GM23338 (cell line): ENCODE results near the gene TLX3. TPM values are rescaled to one million over a fixed set of nuclear protein-coding genes. Genes with fewer than 3 reads are reported as not detected.

Experiments
- ATAC-seq: fragments of 200-7000 bp; cut with Tn5 transposase; 3 replicates; pipeline ENCODE4 v1.9.1; 2020
- DNase-seq: peaks from one replicate; pipeline ENCODE4 v3.0.0-alpha.2; 2015; ENCODE audit warnings: low spot score
- H2AFZ ChIP-seq: fragments of 200-600 bp; sonication (generic); 2 replicates; pipeline ENCODE4 v1.8.0; 2016; ENCODE audit warnings: antibody characterized with exemption, mild to moderate bottlenecking, moderate library complexity
- H3F3A ChIP-seq: fragments of 200-600 bp; sonication (generic); replicated peaks from 2 replicates; pipeline ENCODE4 v1.8.0; 2017; ENCODE audit warnings: antibody characterized with exemption, mixed run types, low read depth
- H3K27ac ChIP-seq: fragments of 200-600 bp; sonication (generic); 2 replicates; pipeline ENCODE4 v1.6.1; 2016; ENCODE audit warnings: low read depth
- H3K27me3 ChIP-seq: fragments of 200-600 bp; sonication (generic); 2 replicates; pipeline ENCODE4 v1.8.0; 2016; ENCODE audit warnings: mild to moderate bottlenecking, mixed run types, moderate library complexity; ENCODE audit not compliant: insufficient read depth
- H3K36me3 ChIP-seq: fragments of 200-600 bp; sonication (generic); 2 replicates; pipeline ENCODE4 v1.8.0; 2016; ENCODE audit warnings: mild to moderate bottlenecking; ENCODE audit not compliant: insufficient read depth
- H3K4me1 ChIP-seq: fragments of 200-600 bp; sonication (generic); 2 replicates; pipeline ENCODE4 v1.8.0; 2016; ENCODE audit warnings: mild to moderate bottlenecking, moderate library complexity; ENCODE audit not compliant: insufficient read depth
- H3K4me2 ChIP-seq: fragments of 200-600 bp; sonication (generic); 2 replicates; pipeline ENCODE4 v1.7.1; 2017; ENCODE audit warnings: mixed run types
- H3K4me3 ChIP-seq: fragments of 200-600 bp; sonication (generic); 2 replicates; pipeline ENCODE4 v1.6.1; 2016; ENCODE audit warnings: mixed run types
- H3K79me2 ChIP-seq: fragments of 200-600 bp; sonication (generic); replicated peaks from 2 replicates; pipeline ENCODE4 v1.8.0; 2017; ENCODE audit warnings: mild to moderate bottlenecking; ENCODE audit not compliant: insufficient read depth
- H3K9me2 ChIP-seq: fragments of 200-600 bp; sonication (generic); 2 replicates; pipeline ENCODE4 v1.8.0; 2017; ENCODE audit not compliant: insufficient read depth
- H4K20me1 ChIP-seq: fragments of 200-600 bp; sonication (generic); replicated peaks from 2 replicates; pipeline ENCODE4 v1.8.0; 2017; ENCODE audit warnings: mild to moderate bottlenecking; ENCODE audit not compliant: insufficient read depth
- H3K27ac Mint-ChIP-seq: 2 replicates; pipeline ENCODE4 v1.8.0; 2020; ENCODE audit warnings: inconsistent platforms, mild to moderate bottlenecking, moderate library complexity, mixed read lengths
- H3K27me3 Mint-ChIP-seq: 3 replicates; pipeline ENCODE4 v1.8.0; 2022; ENCODE audit warnings: low read depth, mild to moderate bottlenecking, moderate library complexity, mixed read lengths, inconsistent platforms; ENCODE audit not compliant: insufficient read depth, poor library complexity
- H3K36me3 Mint-ChIP-seq: 3 replicates; pipeline ENCODE4 v1.8.0; 2021; ENCODE audit warnings: low read depth, mild to moderate bottlenecking, inconsistent platforms, moderate library complexity, mixed read lengths
- H3K4me1 Mint-ChIP-seq: 3 replicates; pipeline ENCODE4 v1.8.0; 2020; ENCODE audit warnings: mild to moderate bottlenecking, inconsistent platforms, mixed read lengths
- H3K4me3 Mint-ChIP-seq: 3 replicates; pipeline ENCODE4 v1.8.0; 2021; ENCODE audit warnings: moderate library complexity, mild to moderate bottlenecking, inconsistent platforms, mixed read lengths
- H3K9me3 Mint-ChIP-seq: 3 replicates; pipeline ENCODE4 v1.8.0; 2020; ENCODE audit warnings: moderate library complexity, mild to moderate bottlenecking, inconsistent platforms, mixed read lengths
- CREB1 ChIP-seq: fragments of 250-450 bp; sonication (Bioruptor Pico); IDR thresholded peaks from 2 replicates; pipeline ENCODE4 v1.5.0; 2020; ENCODE audit warnings: low read depth, mild to moderate bottlenecking, moderate library complexity
- CTCF ChIP-seq, 2 experiments: fragments of 200-600 bp in 1 of 2; sonication (generic) in 1 of 2; conservative IDR thresholded peaks; 2 replicates each; pipeline versions ENCODE4 v1.5.1 to v1.6.1; 2016 to 2017; ENCODE audit warnings: antibody characterized with exemption in 2 of 2, low read depth in 2 of 2, mild to moderate bottlenecking in 2 of 2, moderate library complexity in 1 of 2
- EZH2 ChIP-seq: fragments of 200-600 bp; sonication (generic); IDR thresholded peaks from one replicate; pipeline ENCODE4 v1.8.0; 2017; ENCODE audit warnings: antibody characterized with exemption, mild to moderate bottlenecking, low read depth; ENCODE audit not compliant: unreplicated experiment
- JUNB ChIP-seq: IDR thresholded peaks from one replicate; pipeline ENCODE4 v1.6.1; 2016; ENCODE audit warnings: antibody characterized with exemption; ENCODE audit not compliant: unreplicated experiment
- NANOG ChIP-seq: IDR thresholded peaks from 2 replicates; pipeline ENCODE4 v1.6.1; 2016; ENCODE audit warnings: antibody characterized with exemption, borderline replicate concordance
- POLR2AphosphoS5 ChIP-seq: IDR thresholded peaks from 2 replicates; pipeline ENCODE4 v1.6.1; 2016; ENCODE audit warnings: antibody characterized with exemption, low read depth
- STAT1 ChIP-seq: IDR thresholded peaks from one replicate; pipeline ENCODE4 v1.6.1; 2016; ENCODE audit warnings: antibody characterized with exemption; ENCODE audit not compliant: unreplicated experiment
- ZNF114 ChIP-seq: fragments of 250-450 bp; sonication (Bioruptor Pico); IDR thresholded peaks from 2 replicates; pipeline ENCODE4 v1.5.0; 2020; ENCODE audit warnings: mild to moderate bottlenecking, moderate library complexity
- polyA plus RNA-seq: library from polyadenylated mRNA; unstranded; fragments of >200 nt; fragmentation: Nextera tagmentation; extraction: Ambion mirVana; gene quantifications from 2 replicates; pipeline ENCODE4 v1.2.1, GENCODE V29; 2016
- total RNA-seq: library from RNA; depleted of rRNA; stranded (reverse); fragments of >200 nt; shearing (Covaris generic); gene quantifications from 2 replicates; pipeline ENCODE4 v1.2.3, GENCODE V29; 2014
- TF ChIP-seq, protein P1 (sequence below): IDR thresholded peaks from one replicate; pipeline ENCODE4 v1.6.1; 2018; ENCODE audit warnings: antibody characterized with exemption; ENCODE audit not compliant: unreplicated experiment
- TF ChIP-seq, protein P2 (sequence below): fragments of 250-450 bp; sonication (Bioruptor Pico); IDR thresholded peaks from 2 replicates; pipeline ENCODE4 v1.5.0; 2020; ENCODE audit warnings: mild to moderate bottlenecking, moderate library complexity

TLX3 gene
- total and polyA plus RNA-seq, 2 experiments from 2014 or later: 0.83 TPM; not detected in 1

GRCh38 chr5:171261361-171261760, 47.7 kb upstream of the TLX3 start:
- Histone ChIP-seq H3K79me2 (no peaks in the 10 kb centered on the region), H3K4me2 (no peak overlapping the region), H3K27ac (no peak overlapping the region), H4K20me1 (peaks cover 3% of the 10 kb centered on the region; the same call in 1 of the 2 replicates), H3K27me3 (no peaks in the 10 kb centered on the region), H3K4me3 (no peak overlapping the region), H2AFZ (no peak overlapping the region), H3F3A (no peaks in the 10 kb centered on the region), H3K36me3 (no peaks in the 10 kb centered on the region), H3K9me2 (no peaks in the 10 kb centered on the region), H3K4me1 (no peaks in the 10 kb centered on the region)
- H3K4me1 Mint-ChIP-seq: no peaks in the 10 kb centered on the region; the same call in 2 of the 3 replicates
- H3K4me3 Mint-ChIP-seq: no peak overlapping the region
- no peaks in the 10 kb centered on the region for H3K9me3 Mint-ChIP-seq
- no peak for ATAC-seq
- no peaks in the 10 kb centered on the region for H3K27me3 Mint-ChIP-seq
- TF ChIP-seq JUNB (no peak), ZNF114 (CRISPR knock-in tag) (no peak), CREB1 (CRISPR knock-in tag) (no peak), NANOG (no peak), CTCF (conservative IDR thresholded peaks at IDR 0.05; ENCODE audit: low read depth in 2 of 2) (no peak), POLR2AphosphoS5 (no peak)
- no peaks in the 10 kb centered on the region for H3K36me3 Mint-ChIP-seq
- no peak overlapping the region for H3K27ac Mint-ChIP-seq
- DNase-seq: no peak

- Histone ChIP-seq H2AFZ (no peak overlapping the region), H3K27ac (no peak overlapping the region), H3K4me2 (no peak overlapping the region), H3K79me2 (no peaks in the 10 kb centered on the region), H3K4me1 (no peaks in the 10 kb centered on the region), H3K27me3 (no peaks in the 10 kb centered on the region), H4K20me1 (peaks cover 4% of the 10 kb centered on the region; the same call in 1 of the 2 replicates), H3K9me2 (no peaks in the 10 kb centered on the region), H3K36me3 (no peaks in the 10 kb centered on the region), H3K4me3 (no peak overlapping the region), H3F3A (no peaks in the 10 kb centered on the region)
- Mint-ChIP-seq H3K27ac (no peak overlapping the region), H3K27me3 (no peaks in the 10 kb centered on the region), H3K4me1 (no peaks in the 10 kb centered on the region; the same call in 2 of the 3 replicates), H3K9me3 (no peaks in the 10 kb centered on the region), H3K4me3 (no peak overlapping the region), H3K36me3 (no peaks in the 10 kb centered on the region)
- DNase-seq: no peak
- ATAC-seq: no peak
- TF ChIP-seq EZH2 (no peak), JUNB (no peak), POLR2AphosphoS5 (no peak), STAT1 (no peak), ZNF114 (CRISPR knock-in tag) (no peak)
- TF ChIP-seq, protein P1, sequence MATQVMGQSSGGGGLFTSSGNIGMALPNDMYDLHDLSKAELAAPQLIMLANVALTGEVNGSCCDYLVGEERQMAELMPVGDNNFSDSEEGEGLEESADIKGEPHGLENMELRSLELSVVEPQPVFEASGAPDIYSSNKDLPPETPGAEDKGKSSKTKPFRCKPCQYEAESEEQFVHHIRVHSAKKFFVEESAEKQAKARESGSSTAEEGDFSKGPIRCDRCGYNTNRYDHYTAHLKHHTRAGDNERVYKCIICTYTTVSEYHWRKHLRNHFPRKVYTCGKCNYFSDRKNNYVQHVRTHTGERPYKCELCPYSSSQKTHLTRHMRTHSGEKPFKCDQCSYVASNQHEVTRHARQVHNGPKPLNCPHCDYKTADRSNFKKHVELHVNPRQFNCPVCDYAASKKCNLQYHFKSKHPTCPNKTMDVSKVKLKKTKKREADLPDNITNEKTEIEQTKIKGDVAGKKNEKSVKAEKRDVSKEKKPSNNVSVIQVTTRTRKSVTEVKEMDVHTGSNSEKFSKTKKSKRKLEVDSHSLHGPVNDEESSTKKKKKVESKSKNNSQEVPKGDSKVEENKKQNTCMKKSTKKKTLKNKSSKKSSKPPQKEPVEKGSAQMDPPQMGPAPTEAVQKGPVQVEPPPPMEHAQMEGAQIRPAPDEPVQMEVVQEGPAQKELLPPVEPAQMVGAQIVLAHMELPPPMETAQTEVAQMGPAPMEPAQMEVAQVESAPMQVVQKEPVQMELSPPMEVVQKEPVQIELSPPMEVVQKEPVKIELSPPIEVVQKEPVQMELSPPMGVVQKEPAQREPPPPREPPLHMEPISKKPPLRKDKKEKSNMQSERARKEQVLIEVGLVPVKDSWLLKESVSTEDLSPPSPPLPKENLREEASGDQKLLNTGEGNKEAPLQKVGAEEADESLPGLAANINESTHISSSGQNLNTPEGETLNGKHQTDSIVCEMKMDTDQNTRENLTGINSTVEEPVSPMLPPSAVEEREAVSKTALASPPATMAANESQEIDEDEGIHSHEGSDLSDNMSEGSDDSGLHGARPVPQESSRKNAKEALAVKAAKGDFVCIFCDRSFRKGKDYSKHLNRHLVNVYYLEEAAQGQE: no peak
- TF ChIP-seq, protein P2, sequence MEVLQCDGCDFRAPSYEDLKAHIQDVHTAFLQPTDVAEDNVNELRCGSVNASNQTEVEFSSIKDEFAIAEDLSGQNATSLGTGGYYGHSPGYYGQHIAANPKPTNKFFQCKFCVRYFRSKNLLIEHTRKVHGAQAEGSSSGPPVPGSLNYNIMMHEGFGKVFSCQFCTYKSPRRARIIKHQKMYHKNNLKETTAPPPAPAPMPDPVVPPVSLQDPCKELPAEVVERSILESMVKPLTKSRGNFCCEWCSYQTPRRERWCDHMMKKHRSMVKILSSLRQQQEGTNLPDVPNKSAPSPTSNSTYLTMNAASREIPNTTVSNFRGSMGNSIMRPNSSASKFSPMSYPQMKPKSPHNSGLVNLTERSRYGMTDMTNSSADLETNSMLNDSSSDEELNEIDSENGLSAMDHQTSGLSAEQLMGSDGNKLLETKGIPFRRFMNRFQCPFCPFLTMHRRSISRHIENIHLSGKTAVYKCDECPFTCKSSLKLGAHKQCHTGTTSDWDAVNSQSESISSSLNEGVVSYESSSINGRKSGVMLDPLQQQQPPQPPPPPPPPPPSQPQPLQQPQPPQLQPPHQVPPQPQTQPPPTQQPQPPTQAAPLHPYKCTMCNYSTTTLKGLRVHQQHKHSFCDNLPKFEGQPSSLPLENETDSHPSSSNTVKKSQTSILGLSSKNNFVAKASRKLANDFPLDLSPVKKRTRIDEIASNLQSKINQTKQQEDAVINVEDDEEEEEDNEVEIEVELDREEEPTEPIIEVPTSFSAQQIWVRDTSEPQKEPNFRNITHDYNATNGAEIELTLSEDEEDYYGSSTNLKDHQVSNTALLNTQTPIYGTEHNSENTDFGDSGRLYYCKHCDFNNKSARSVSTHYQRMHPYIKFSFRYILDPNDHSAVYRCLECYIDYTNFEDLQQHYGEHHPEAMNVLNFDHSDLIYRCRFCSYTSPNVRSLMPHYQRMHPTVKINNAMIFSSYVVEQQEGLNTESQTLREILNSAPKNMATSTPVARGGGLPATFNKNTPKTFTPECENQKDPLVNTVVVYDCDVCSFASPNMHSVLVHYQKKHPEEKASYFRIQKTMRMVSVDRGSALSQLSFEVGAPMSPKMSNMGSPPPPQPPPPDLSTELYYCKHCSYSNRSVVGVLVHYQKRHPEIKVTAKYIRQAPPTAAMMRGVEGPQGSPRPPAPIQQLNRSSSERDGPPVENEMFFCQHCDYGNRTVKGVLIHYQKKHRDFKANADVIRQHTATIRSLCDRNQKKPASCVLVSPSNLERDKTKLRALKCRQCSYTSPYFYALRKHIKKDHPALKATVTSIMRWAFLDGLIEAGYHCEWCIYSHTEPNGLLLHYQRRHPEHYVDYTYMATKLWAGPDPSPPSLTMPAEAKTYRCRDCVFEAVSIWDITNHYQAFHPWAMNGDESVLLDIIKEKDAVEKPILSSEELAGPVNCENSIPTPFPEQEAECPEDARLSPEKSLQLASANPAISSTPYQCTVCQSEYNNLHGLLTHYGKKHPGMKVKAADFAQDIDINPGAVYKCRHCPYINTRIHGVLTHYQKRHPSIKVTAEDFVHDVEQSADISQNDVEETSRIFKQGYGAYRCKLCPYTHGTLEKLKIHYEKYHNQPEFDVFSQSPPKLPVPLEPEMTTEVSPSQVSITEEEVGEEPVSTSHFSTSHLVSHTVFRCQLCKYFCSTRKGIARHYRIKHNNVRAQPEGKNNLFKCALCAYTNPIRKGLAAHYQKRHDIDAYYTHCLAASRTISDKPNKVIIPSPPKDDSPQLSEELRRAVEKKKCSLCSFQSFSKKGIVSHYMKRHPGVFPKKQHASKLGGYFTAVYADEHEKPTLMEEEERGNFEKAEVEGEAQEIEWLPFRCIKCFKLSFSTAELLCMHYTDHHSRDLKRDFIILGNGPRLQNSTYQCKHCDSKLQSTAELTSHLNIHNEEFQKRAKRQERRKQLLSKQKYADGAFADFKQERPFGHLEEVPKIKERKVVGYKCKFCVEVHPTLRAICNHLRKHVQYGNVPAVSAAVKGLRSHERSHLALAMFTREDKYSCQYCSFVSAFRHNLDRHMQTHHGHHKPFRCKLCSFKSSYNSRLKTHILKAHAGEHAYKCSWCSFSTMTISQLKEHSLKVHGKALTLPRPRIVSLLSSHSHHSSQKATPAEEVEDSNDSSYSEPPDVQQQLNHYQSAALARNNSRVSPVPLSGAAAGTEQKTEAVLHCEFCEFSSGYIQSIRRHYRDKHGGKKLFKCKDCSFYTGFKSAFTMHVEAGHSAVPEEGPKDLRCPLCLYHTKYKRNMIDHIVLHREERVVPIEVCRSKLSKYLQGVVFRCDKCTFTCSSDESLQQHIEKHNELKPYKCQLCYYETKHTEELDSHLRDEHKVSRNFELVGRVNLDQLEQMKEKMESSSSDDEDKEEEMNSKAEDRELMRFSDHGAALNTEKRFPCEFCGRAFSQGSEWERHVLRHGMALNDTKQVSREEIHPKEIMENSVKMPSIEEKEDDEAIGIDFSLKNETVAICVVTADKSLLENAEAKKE (CRISPR knock-in tag): no peak
These were observed 47.1 kb upstream of the TLX3 start for GRCh38 chr5:171261904-171262303.
